Gastrocnemius medialis (tissue), 4 donors: ENCODE data around the gene SPOCK1. TPM values are rescaled to one million over a fixed set of nuclear protein-coding genes. Genes with fewer than 3 reads are reported as not detected.

ENCODE experiments used
- ATAC-seq, 2 donors: fragments of 150-250 bp; one replicate each; pipeline ENCODE4 v1.9.1; 2016
- DNase-seq, 2 donors: peaks; one replicate each; pipeline ENCODE4 v3.0.0-alpha.2; 2019
- H3K27ac ChIP-seq, 4 donors: fragments of 200-600 bp; sonication (generic); 1 replicate in 1 of 4; 2 replicates in 3 of 4; pipeline ENCODE4 v1.5.1; 2016 to 2018; ENCODE audit warnings: mild to moderate bottlenecking in 2 of 4, moderate library complexity in 1 of 4
- H3K27me3 ChIP-seq, 3 donors: fragments of 200-600 bp; sonication (generic) in 2 of 3; 1 replicate in 1 of 3; 2 replicates in 2 of 3; pipeline versions ENCODE4 v1.5.1 to v1.6.0; 2016 to 2019; ENCODE audit warnings: mild to moderate bottlenecking in 1 of 3, moderate library complexity in 1 of 3
- H3K36me3 ChIP-seq, 2 donors: fragments of 200-600 bp; sonication (generic) in 1 of 2; one replicate each; pipeline ENCODE4 v1.5.1; 2017 to 2018
- H3K4me1 ChIP-seq, 2 donors: fragments of 200-600 bp; sonication (generic) in 1 of 2; one replicate each; pipeline ENCODE4 v1.5.1; 2016 to 2017; ENCODE audit warnings: mild to moderate bottlenecking in 2 of 2
- H3K4me3 ChIP-seq, 4 donors: fragments of 200-600 bp; sonication (generic) in 3 of 4; 1 replicate in 1 of 4; 2 replicates in 3 of 4; pipeline ENCODE4 v1.5.1; 2016 to 2019; ENCODE audit warnings: mild to moderate bottlenecking in 2 of 4
- H3K9me3 ChIP-seq, 3 donors: fragments of 200-600 bp; sonication (generic) in 2 of 3; 1 replicate in 1 of 3; 2 replicates in 2 of 3; pipeline ENCODE4 v1.5.1; 2016 to 2019
- CTCF ChIP-seq, 5 experiments: fragments of 450-650 bp in 3 of 5; fragments of 200-600 bp in 2 of 5; sonication (generic) in 2 of 5; IDR thresholded peaks in 4 of 5; conservative IDR thresholded peaks in 1 of 5; 1 replicate in 4 of 5; 2 replicates in 1 of 5; pipeline ENCODE4 v1.5.1; 2016 to 2019; ENCODE audit warnings: antibody characterized with exemption in 5 of 5, mild to moderate bottlenecking in 3 of 5, moderate library complexity in 3 of 5
- POLR2A ChIP-seq, 2 donors: fragments of 450-650 bp; IDR thresholded peaks; one replicate each; pipeline ENCODE4 v1.6.1; 2017; ENCODE audit warnings: antibody characterized with exemption in 2 of 2, mild to moderate bottlenecking in 2 of 2, moderate library complexity in 2 of 2
- in situ Hi-C, 4 donors: fragments of 200-750 bp; cut with MboI; loops; one replicate each; pipeline versions ENCODE4 v1.15.0 to v1.8.0; 2017; ENCODE audit warnings: low sequenced_read_pairs in 4 of 4
- intact Hi-C: fragments of 100-400 bp; cut with DNase I; formaldehyde crosslinking; loops from one replicate; pipeline ENCODE4 v1.15.1; 2023; ENCODE audit warnings: low total_unique reads
- total RNA-seq, 4 donors: library from RNA; depleted of rRNA; stranded (reverse); fragments of >200 nt; gene quantifications; one replicate each; pipeline versions ENCODE4 v1.1.0 to v1.2.3, GENCODE V29; 2016

SPOCK1 gene
- total RNA-seq, 4 donors from 2014 or later: 5.8 to 33.8 (median 25.3) TPM

DNA sequence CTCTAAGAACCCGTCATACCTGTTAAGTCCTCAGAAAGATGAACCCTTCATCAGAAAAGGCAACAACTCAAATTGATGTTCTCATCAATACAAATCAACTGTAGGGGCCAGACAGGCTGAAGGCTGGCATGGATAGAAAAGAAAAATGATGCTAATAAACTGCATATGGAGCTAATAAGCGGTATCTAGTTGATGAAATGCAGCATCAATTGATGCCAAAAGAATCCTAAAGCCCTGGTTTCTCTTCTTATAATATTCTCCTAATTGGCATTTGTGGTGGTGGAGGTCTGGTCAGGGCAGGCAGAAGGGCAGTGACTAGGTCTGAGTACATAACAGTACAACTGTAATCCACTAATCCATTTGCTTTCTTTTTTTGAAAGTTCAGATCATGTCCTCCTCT is 322.5 kb downstream of the SPOCK1 start:
- in situ Hi-C loops: no loop called here
- intact Hi-C loops: no loop called here
- H3K9me3 ChIP-seq: no peaks in the 10 kb centered on the region
- H3K36me3 ChIP-seq: no peaks in the 10 kb centered on the region
- H3K27me3 ChIP-seq: no peaks in the 10 kb centered on the region
- no peak for DNase-seq
- TF ChIP-seq POLR2A (IDR thresholded peaks at IDR 0.05): no peak
- TF ChIP-seq CTCF (IDR thresholded peaks at IDR 0.05 in 4 of 5, conservative IDR thresholded peaks at IDR 0.05 in 1 of 5): no peak
- H3K4me1 ChIP-seq: no peaks in the 10 kb centered on the region
- H3K27ac ChIP-seq: no peak overlapping the region
- H3K4me3 ChIP-seq: no peak overlapping the region
- no peak for ATAC-seq

GRCh38 chr5:137176126-137176525 is 323.0 kb downstream of the SPOCK1 start:
- Histone ChIP-seq H3K27me3 (no peaks in the 10 kb centered on the region), H3K4me3 (no peak overlapping the region), H3K27ac (no peak overlapping the region), H3K36me3 (no peaks in the 10 kb centered on the region), H3K9me3 (no peaks in the 10 kb centered on the region), H3K4me1 (no peaks in the 10 kb centered on the region)
- intact Hi-C loops (no loop called here), in situ Hi-C loops (no loop called here)
- ATAC-seq (no peak), DNase-seq (no peak)
- TF ChIP-seq CTCF (IDR thresholded peaks at IDR 0.05 in 4 of 5, conservative IDR thresholded peaks at IDR 0.05 in 1 of 5) (no peak), POLR2A (IDR thresholded peaks at IDR 0.05) (no peak)

GRCh38 chr5:137174196-137174595 is 324.9 kb downstream of the SPOCK1 start:
- ATAC-seq: no peak
- Histone ChIP-seq H3K9me3 (no peaks in the 10 kb centered on the region), H3K27ac (no peak overlapping the region), H3K4me1 (no peaks in the 10 kb centered on the region), H3K36me3 (no peaks in the 10 kb centered on the region), H3K27me3 (no peaks in the 10 kb centered on the region), H3K4me3 (no peak overlapping the region)
- intact Hi-C loops: no loop called here
- in situ Hi-C loops: no loop called here
- no peak for DNase-seq
- no peak for TF ChIP-seq CTCF (IDR thresholded peaks at IDR 0.05 in 4 of 5, conservative IDR thresholded peaks at IDR 0.05 in 1 of 5)
- no peak for TF ChIP-seq POLR2A (IDR thresholded peaks at IDR 0.05)

- no peak for TF ChIP-seq CTCF (IDR thresholded peaks at IDR 0.05 in 4 of 5, conservative IDR thresholded peaks at IDR 0.05 in 1 of 5)
- TF ChIP-seq POLR2A (IDR thresholded peaks at IDR 0.05): no peak
- H3K4me3 ChIP-seq: no peak overlapping the region
- no peaks in the 10 kb centered on the region for H3K27me3 ChIP-seq
- no peak overlapping the region for H3K27ac ChIP-seq
- no peaks in the 10 kb centered on the region for H3K9me3 ChIP-seq
- no peaks in the 10 kb centered on the region for H3K4me1 ChIP-seq
- DNase-seq (no peak), ATAC-seq (no peak)
- in situ Hi-C loops (no loop called here), intact Hi-C loops (no loop called here)
- no peaks in the 10 kb centered on the region for H3K36me3 ChIP-seq
These were observed 326.9 kb downstream of the SPOCK1 start for GRCh38 chr5:137172258-137172657.

- Histone ChIP-seq H3K4me3 (no peak overlapping the region), H3K27ac (no peak overlapping the region), H3K36me3 (no peaks in the 10 kb centered on the region), H3K27me3 (no peaks in the 10 kb centered on the region), H3K9me3 (no peaks in the 10 kb centered on the region), H3K4me1 (no peaks in the 10 kb centered on the region)
- intact Hi-C loops (no loop called here), in situ Hi-C loops (no loop called here)
- DNase-seq: no peak
- TF ChIP-seq POLR2A (IDR thresholded peaks at IDR 0.05): no peak
- TF ChIP-seq CTCF (IDR thresholded peaks at IDR 0.05 in 4 of 5, conservative IDR thresholded peaks at IDR 0.05 in 1 of 5): no peak
- no peak for ATAC-seq
These were observed 331.9 kb downstream of the SPOCK1 start for GRCh38 chr5:137167187-137167586.
